ENCODE data around the gene MTHFSD. TPM values are rescaled to one million over a fixed set of nuclear protein-coding genes. Genes with fewer than 3 reads are reported as not detected.
A peak's percentile ranks its signal among the peaks of the same experiment; 100 is the strongest.

The MTHFSD gene
- total RNA-seq, 4 donors from 2014 or later: 22.7 to 40.8 (median 25.4) TPM

DNA sequence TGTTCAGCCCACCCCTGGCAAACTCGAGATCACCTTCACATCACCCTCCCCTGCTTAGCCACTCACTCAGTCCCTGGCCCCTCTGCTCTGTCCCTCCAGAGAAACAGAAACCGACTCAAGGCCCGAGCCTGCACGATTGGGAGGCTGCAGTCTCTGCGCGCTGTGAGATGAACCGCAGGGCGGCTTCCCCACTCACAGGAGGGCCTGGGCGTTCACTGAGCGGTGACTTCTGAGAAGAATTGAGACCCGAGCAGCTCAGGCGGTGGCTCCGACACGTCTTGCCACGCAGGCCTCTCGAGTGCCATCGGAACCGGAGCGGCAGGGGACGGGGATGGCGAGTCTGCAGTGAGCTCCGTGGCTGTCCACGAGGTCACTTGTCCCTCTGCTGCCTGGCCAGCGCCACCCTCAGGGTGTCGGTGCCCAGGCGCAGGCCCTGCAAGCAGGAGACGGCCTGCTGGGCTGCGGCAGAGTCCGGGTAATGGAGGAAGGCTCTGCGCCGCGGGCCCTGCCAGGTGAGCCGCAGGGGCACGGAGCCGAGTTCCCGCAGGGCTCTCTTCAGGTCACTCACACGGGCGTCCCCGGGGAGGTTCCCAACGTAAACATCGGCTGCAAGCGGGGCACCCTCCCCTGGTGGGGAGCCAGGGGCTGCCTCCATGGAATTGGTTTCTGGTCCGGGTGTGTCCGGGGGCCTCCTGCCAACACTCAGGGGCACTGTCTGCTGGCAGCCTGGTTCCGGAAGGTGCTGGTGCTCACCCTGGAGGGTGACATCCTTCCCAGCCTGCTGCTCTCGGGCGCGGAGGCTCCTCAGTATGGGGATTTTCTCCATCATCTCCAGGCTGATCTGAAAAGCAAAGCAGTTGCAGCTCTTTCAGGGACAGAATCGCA lies 23.2 kb downstream of the MTHFSD start:
- peaks cover 0 to 69% (median 0%) of the 10 kb centered on the region in 3 donors for H3K36me3 ChIP-seq
- WGBS, 2 donors: 89 to 90% methylated on average over 41 to 48 of the region's 49 CpGs
- H3K9me3 ChIP-seq: no peaks in the 10 kb centered on the region
- TF ChIP-seq, protein P1, sequence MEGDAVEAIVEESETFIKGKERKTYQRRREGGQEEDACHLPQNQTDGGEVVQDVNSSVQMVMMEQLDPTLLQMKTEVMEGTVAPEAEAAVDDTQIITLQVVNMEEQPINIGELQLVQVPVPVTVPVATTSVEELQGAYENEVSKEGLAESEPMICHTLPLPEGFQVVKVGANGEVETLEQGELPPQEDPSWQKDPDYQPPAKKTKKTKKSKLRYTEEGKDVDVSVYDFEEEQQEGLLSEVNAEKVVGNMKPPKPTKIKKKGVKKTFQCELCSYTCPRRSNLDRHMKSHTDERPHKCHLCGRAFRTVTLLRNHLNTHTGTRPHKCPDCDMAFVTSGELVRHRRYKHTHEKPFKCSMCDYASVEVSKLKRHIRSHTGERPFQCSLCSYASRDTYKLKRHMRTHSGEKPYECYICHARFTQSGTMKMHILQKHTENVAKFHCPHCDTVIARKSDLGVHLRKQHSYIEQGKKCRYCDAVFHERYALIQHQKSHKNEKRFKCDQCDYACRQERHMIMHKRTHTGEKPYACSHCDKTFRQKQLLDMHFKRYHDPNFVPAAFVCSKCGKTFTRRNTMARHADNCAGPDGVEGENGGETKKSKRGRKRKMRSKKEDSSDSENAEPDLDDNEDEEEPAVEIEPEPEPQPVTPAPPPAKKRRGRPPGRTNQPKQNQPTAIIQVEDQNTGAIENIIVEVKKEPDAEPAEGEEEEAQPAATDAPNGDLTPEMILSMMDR (IDR thresholded peaks at IDR 0.05): no peak
- TF ChIP-seq EP300 (IDR thresholded peaks at IDR 0.05) (no peak), POLR2A (IDR thresholded peaks at IDR 0.05) (no peak)
- DNase-seq (ENCODE audit: low spot score in 2 of 2): no peak
- H3K4me1 ChIP-seq: peaks cover 0 to 17% (median 0%) of the 10 kb centered on the region in 4 donors
- no peaks in the 10 kb centered on the region for H3K27me3 ChIP-seq
- H3K4me3 ChIP-seq: no peak overlapping the region
- peak overlapping the region; percentile 24 to 83 (median 61) for H3K27ac ChIP-seq

DNA sequence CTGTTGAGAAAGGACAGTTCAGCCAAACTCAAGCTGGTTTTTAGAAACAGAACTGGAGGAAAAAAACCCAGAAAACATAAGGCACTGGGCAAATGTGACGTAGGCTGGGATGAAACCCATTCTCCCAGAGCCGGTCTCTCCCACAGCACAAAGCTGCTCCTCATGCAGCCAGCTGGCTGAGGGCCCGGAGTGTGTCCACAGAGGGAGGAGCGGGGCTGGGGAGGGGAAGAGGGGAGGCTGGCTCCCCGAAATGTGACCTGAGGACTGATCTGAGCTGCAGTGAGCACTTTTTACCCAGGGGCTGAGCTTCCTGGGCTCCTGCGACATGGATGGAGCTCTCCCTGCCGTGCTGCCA lies 23.9 kb downstream of the MTHFSD start:
- Histone ChIP-seq H3K36me3 (peaks cover 0 to 62% (median 0%) of the 10 kb centered on the region in 3 donors), H3K4me3 (no peak overlapping the region), H3K27me3 (no peaks in the 10 kb centered on the region), H3K27ac (peak overlapping the region; percentile 24 to 83 (median 61)), H3K9me3 (no peaks in the 10 kb centered on the region), H3K4me1 (peaks cover 0 to 17% (median 0%) of the 10 kb centered on the region in 4 donors)
- peak; percentile 31 to 54 for DNase-seq (ENCODE audit: low spot score in 2 of 2)
- TF ChIP-seq, protein P1 (IDR thresholded peaks at IDR 0.05): no peak
- peak in 1 of 2 donors; percentile 29 for TF ChIP-seq EP300 (IDR thresholded peaks at IDR 0.05)
- 31 to 32% methylated on average over 7 of the region's 7 CpGs for WGBS, 2 donors

DNA sequence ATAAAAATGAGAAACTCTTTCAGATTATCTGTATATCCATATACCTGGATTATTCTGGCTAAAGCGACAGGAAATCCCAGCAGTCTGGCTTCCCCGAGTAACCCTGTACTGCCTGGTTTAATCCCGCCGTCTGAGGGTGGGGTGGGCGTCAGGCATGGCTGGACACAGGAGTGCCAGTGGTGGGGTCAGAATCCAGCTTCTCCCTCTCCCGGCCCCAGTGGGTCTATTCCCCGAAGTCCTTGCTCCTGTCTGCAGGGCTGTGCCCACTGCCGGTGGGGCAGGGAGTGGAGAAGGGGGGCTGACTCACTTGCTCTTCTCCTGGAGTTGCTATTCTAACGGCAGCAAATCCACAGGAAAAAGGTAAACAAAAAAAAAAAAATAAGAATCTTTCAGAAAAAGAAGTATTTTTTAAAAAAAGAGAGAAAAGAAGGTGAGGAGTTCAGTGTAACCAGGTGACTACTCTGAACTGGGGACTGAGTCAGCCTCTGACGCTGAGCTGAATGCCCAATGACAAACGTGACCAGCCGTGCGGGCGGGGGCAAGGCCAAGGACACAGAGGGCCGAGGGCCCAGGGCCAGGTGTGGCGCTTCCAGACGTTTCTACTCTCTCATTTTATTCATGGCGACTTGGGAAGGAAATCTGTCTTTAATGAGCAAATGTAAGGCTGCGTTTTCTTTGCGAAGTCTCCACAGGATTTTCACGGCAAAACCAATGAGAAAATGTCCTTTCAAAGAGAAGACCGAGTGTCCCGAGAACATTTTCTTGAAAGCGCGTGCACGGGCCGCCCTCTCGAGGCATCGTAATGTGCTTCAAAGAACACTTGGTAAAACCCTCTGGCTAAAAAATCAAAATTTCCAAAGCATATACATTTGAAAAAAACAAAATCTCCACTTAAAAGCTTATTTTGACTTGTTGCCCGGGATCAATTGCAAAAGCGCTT lies 24.5 kb downstream of the MTHFSD start:
- no peak for DNase-seq (ENCODE audit: low spot score in 2 of 2)
- H3K27ac ChIP-seq: peak overlapping the region; percentile 15 to 83 (median 58)

DNA sequence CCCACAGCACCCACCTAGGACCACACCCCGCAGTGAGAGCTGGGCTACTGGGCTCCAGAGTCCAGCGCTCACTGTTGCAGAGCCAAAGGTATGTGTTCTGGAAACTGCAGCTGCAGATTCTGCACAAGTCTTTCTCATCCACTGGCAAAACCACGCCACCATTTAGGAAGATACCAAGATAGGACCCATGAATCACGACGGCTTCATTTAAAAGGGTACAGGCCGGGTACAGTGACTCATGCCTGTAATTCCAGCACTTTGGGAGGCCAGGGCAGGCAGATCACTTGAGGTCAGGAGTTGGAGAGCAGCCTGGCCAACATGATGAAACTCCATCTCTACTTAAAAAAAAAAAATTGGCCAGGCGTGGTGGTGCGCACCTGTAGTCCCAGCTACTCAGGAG lies 25.9 kb downstream of the MTHFSD start:
- no peak for DNase-seq (ENCODE audit: low spot score in 2 of 2)
- H3K9me3 ChIP-seq: no peaks in the 10 kb centered on the region
- TF ChIP-seq, protein P1 (IDR thresholded peaks at IDR 0.05): no peak
- no peak for TF ChIP-seq POLR2A (IDR thresholded peaks at IDR 0.05)
- TF ChIP-seq EP300 (IDR thresholded peaks at IDR 0.05): no peak
- no peak overlapping the region for H3K4me3 ChIP-seq
- H3K36me3 ChIP-seq: peaks cover 0 to 44% (median 0%) of the 10 kb centered on the region in 3 donors
- H3K27me3 ChIP-seq: no peaks in the 10 kb centered on the region
- WGBS, 2 donors: 89 to 91% methylated on average over 8 of the region's 8 CpGs
- no peak overlapping the region for H3K27ac ChIP-seq
- H3K4me1 ChIP-seq: peaks cover 0 to 17% (median 0%) of the 10 kb centered on the region in 4 donors

More for the DNA sequence above, 24.5 kb downstream of the MTHFSD start:
- H3K9me3 ChIP-seq: no peaks in the 10 kb centered on the region
- H3K27me3 ChIP-seq: no peaks in the 10 kb centered on the region
- H3K4me1 ChIP-seq: peaks cover 0 to 17% (median 0%) of the 10 kb centered on the region in 4 donors
- 62 to 64% methylated on average over 31 of the region's 31 CpGs for WGBS, 2 donors
- H3K36me3 ChIP-seq: peaks cover 0 to 56% (median 0%) of the 10 kb centered on the region in 3 donors
- no peak overlapping the region for H3K4me3 ChIP-seq
- TF ChIP-seq EP300 (IDR thresholded peaks at IDR 0.05): peak in 1 of 2 donors; percentile 22
- TF ChIP-seq POLR2A (IDR thresholded peaks at IDR 0.05): no peak

Data from tibial nerve (tissue), 4 donors.